GM18951 (cell line): ENCODE data around the gene IRF2BP1.
A peak's percentile ranks its signal among the peaks of the same experiment; 100 is the strongest.

Experiments
- POLR2A ChIP-seq: IDR thresholded peaks from 4 replicates; pipeline ENCODE4 v1.6.1; 2011; ENCODE audit warnings: mild to moderate bottlenecking; ENCODE audit not compliant: insufficient read length, insufficient read depth; ENCODE audit errors: extremely low read depth
- in situ Hi-C: fragments of 300-500 bp; cut with MboI; formaldehyde crosslinking; loops from one replicate; pipeline ENCODE4 v1.12.0; 2022; ENCODE audit warnings: low sequenced_read_pairs, mixed read lengths, inconsistent platforms; ENCODE audit not compliant: unreplicated experiment

The IRF2BP1 gene

GRCh38 chr19:45917421-45918091, 31.6 kb upstream of the IRF2BP1 start:
- TF ChIP-seq POLR2A = no peak
- in situ Hi-C loops = no loop called here

- in situ Hi-C loops = no loop called here
- no peak for TF ChIP-seq POLR2A
Observed at GRCh38 chr19:45913874-45914830, 28.2 kb upstream of the IRF2BP1 start, which contains the start of gene NANOS2. Gene NANOS2, minus strand, starts transcription at chr19:45914778. Its CDS starts 85 bp downstream, at chr19:45914693.

DNA sequence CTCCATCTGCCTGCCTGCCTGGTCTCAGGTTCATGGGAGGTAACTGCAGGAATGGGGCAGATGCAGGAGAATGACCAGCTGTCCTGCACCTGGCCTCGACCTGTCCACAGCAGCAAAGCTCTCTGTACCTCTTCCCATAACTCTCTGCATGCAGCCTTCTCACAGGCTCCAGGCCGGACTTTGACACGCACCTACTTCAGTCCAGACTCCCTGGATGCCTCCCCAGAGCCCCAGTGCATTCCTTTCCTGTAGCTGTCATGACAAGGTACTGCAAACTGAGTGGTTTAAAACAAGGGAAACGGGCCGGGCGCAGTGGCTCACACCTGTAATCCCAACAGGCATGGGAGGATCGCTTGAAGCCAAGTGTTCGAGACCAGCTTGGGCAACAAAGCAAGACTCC, 25.4 kb upstream of the IRF2BP1 start:
- in situ Hi-C loops = no loop called here
- TF ChIP-seq POLR2A = no peak

DNA sequence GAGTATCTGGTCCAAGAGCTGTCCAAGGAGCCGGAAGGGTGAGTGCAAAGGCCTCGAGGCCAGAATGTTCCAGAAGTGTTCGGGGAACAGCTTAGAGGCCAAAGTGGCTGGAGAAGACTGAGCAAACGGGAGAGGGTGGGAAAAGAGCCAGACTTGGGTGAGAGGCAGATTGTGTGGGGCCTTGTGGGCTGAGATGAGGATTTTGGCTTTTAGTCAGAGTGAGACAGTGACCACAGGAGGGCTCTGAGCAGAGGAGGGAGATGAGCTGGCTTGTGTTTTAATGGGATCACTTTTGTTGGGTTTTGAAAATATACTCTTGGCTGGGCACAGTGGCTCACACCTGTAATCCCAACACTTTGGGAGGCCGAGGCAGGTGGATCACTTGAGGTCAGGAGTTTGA, 23.0 kb upstream of the IRF2BP1 start:
- TF ChIP-seq POLR2A = no peak
- in situ Hi-C loops = no loop called here

DNA sequence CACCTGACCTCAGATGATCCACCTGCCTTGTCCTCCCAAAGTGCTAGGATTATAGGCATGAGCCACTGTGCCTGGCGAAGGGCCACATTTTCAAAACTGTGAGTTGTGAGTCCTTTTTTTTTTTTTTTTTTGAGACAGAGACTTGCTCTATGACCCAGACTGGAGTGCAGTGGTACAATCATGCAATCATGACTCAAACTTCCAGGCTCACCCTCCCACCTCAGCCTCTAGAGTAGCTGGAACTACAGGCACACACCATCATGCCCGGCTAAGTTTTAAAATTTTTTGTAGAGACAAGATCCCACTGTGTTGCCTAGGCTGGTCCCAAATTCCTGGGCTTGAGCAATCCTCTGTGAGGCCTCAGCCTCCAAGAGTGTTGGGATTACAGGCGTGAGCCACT, 20.3 kb upstream of the IRF2BP1 start:
- in situ Hi-C loops = no loop called here
- no peak for TF ChIP-seq POLR2A

GRCh38 chr19:45905011-45905410, 19.1 kb upstream of the IRF2BP1 start:
- in situ Hi-C loops = no loop called here
- no peak for TF ChIP-seq POLR2A

DNA sequence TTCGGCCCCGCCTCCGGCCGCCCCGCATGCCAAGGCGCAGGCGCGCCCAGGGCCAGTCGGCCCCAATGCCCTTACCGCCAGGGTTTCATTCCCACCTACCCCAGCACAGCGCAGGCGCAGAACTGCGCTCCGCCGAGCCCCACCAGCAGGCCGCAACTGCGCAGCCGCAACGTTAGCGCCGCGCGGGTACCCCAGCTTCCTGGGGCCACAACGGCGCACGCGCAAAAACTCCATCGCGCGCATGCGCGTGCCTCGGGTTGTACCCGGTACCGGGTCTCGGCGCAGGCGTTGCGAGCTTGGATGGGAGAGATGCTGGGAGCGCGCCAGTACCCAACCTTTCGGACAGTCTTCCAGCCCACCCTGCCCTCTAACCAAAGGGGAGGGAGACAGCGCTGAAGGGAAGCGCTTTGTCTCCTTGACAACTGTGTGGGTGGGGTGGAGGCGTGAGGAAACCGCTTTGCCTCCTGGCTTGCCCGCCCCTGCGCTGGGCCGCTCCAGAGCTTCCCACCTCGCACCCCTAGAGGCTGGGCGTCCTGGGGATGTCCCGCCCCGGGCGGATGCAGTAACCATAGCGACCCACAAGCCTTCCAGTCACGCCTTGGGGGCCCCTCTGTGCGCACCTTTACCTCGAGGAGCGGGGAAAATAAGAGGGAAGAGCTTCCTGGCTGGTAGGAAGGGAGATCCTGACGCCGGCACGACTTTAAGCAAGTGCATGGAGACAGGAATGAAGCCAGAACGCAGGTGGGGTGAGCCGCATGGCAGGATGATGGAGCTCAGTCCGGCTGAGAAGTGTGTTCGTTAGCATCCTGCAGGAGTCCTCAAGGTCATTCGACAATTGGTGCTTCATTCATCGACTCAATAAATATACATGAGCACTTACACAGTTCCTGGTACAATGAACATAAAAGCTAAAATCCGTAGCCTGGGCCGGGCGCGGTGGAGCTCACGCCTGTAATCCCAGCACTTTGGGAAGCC, 17.0 kb upstream of the IRF2BP1 start:
- TF ChIP-seq POLR2A = peak; percentile 95
- in situ Hi-C loops = no loop called here

GRCh38 chr19:45901912-45902650, 16.1 kb upstream of the IRF2BP1 start, which contains the start of gene MYPOP:
Gene MYPOP, minus strand, starts transcription at chr19:45902613. Its CDS starts 840 bp downstream, at chr19:45901773.
- TF ChIP-seq POLR2A = no peak
- in situ Hi-C loops = no loop called here

DNA sequence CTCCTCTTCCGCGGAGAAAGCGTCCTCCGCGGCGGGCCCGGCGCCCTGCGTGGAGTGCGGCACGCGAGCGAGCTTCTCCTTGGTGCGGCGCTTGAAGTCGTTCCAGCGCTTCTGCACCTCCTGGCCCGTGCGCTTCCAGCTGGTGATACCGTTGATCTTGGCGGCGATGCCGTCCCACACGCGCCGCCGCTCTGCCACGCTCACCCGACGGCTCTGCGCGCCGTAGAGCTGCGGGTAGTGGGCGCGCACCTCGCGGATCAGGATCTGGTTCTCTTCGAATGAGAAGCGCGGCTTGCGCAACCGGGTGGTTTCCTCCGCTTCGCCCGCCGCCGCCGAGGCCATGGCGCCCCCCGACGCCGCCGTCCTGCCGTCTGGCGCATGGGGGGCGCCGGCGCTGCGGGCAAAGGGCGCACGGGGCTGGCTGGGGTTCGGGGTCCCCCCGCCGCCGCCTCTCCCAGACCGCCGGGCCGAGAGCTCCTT, 15.5 kb upstream of the IRF2BP1 start:
- TF ChIP-seq POLR2A = no peak
- in situ Hi-C loops = no loop called here

DNA sequence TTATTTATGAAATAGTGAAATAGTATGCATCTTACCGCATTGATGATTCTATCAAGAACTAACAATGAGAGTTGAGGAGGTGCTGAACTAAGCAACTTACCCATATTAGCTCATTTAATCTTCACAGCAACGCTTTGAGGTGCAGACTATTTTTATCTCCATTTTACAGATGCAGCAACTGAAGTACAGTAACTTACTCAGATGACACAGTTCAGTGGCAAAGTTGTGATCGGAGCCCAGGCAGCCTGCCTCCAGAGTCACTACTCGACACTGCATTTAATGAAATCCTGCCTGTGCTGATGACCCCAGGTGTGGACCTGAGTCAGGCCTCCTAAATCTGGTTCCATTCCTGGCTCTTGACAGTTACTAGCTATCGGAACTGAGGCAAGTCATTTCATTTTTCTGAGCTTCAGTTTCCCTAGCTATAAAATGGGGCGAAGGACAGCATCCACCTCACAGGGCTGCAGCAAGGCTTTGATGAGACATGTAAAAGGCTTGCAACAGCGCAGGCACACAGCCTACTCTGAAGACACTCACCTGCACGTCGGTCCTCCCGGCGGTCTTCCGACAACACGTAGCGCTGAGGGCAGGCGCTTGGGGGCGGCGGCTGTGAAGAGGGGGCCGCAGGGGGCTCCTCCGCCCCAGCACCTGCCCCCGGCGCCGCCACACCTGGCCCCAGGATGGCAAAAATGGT, 14.9 kb upstream of the IRF2BP1 start:
- in situ Hi-C loops = no loop called here
- TF ChIP-seq POLR2A = no peak

DNA sequence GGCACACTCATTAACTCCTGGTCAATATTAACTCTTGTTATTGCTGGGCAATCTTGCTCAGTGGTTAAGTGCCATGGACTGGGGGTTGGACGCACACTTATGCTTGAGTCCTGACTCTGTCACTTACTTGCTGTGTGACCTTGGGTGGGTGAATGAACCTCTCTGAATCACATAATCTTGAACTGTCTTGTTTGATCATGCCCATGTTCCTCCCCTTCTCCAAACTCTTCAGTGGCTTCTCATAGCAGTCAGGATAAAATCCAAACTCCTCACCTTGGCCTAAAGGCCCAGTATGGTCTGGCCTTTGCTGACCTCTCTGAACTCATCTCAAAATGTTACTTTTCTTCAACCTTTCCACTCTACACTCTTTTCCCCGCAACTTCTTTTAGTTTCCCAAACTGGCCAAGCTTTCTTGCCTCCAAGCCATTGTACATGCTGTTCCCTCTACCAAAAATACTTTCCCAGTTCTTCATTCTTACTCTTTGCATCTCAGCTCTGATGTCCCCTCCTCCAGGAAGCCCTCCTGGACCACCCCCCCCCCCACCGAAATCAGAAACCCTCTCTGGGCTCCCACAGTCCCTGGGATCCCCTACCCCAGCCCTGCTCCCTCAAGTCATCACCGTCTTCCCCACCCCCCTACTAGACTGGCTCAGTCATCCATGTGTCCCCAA, 14.1 kb upstream of the IRF2BP1 start:
- in situ Hi-C loops = no loop called here
- no peak for TF ChIP-seq POLR2A
